Loucy (cell line): Measurements from ENCODE around the gene MUTYH.
"Not testable (repeated sequence)": the region's sequence is repeated elsewhere in the genome, so short reads cannot be mapped to it uniquely, and the experiment has no call there.

Experiments used
- CTCF ChIP-seq: fragments of 200-600 bp; sonication (generic); conservative IDR thresholded peaks from 2 replicates; pipeline ENCODE4 v1.5.1; 2014; ENCODE audit warnings: mild to moderate bottlenecking, antibody characterized with exemption, low read length
- EZH2phosphoT487 ChIP-seq: fragments of 200-600 bp; IDR thresholded peaks from 2 replicates; pipeline ENCODE4 v1.6.1; 2018; ENCODE audit warnings: antibody characterized with exemption, mild to moderate bottlenecking, moderate library complexity, borderline replicate concordance

- not testable (repeated sequence) for TF ChIP-seq CTCF, EZH2phosphoT487
Observed at GRCh38 chr1:45284858-45285257, 55.4 kb downstream of the MUTYH start.
